HCEC 1CT (cell line): ENCODE results near the gene CDH13.

ENCODE experiments used
- DNase-seq: peaks from one replicate; pipeline ENCODE4 v3.0.0-alpha.2; 2017

CDH13 gene

GRCh38 chr16:82699711-82700495 is 73.1 kb downstream of the CDH13 start:
- DNase-seq, result peak; percentile 86

- DNase-seq, result peak; percentile 59
Observed at GRCh38 chr16:82700541-82701235, 73.9 kb downstream of the CDH13 start.

DNA sequence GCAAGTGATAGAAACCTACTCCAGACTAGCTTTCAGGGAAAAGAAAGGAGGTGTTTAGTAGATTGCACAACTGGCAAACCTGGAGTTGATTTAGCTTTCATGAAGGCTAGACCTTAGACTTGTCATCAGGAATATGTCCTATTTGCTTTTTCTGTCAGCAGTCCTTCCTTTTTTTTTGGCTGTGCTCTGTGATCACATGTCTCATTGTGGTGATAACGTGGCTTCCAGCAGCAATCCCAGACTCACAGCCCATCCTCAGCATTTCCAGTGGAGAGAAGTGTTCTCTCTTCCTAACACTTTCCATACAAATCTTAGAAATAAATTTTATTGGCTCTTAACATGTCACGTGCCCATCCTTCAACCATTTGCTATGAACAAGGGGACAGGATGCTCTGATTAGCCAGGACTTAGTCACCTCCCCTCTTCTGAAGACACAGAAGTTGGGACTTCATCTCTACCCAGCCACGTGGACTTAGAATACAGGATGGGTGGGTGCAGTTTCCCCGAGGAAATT is 74.7 kb downstream of the CDH13 start:
- DNase-seq, result no peak

DNA sequence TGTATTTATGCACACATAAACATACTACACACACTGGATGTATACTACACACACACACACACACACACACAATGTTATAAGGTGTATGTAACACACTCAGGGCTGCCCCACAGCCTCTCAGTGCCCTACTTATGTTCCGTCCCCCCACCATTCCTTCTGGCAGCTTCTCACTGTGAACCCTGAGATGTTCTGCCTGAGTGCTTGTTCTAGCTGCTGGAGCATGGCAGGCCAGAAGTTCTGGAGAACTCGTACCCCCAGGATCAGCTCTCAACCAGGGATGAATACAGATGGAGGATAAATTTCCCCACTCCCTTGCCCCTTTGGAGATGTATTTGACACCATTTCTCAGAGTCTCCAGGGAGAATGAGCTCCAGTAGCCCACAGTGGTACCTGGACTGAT is 76.4 kb downstream of the CDH13 start:
- DNase-seq, result no peak

GRCh38 chr16:82703871-82704768 is 77.4 kb downstream of the CDH13 start:
- no peak for DNase-seq

DNA sequence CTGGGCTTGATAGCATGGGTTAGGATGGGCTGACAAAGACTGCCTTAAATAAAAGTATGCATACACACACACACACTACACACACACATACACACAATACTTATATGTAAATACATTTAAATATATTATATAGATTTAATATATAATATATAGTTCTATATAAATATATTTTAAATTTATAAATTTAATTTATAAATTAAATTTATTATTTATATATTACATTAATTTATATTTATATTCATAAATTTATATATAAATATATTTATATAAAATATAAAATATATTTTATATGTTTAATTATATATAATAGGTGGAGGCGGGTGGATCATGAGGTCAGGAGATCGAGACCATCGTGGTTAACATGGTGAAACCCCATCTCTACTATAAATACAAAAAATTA is 83.2 kb downstream of the CDH13 start:
- no peak for DNase-seq

- DNase-seq, result no peak
Observed at GRCh38 chr16:82713778-82714177, 87.0 kb downstream of the CDH13 start.

DNA sequence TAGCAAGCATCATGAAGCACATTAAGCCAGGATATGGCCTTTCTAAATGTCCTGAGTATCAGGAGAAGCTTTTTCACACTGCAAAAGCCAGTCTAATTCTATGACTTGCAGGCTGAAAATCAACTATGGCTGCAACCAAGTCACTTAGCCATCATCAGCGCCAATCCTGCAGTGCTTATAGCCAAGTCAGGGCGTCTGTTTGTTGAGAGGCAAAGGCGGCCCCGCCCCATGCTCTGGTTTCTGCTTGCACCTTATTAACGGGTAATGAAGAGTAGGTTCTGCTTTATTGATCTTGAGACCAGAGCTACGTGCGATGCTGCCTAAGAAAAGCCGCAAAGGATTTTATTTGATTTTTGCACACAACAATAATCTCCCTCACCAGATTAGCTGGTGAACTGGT is 88.4 kb downstream of the CDH13 start:
- DNase-seq, result no peak

DNA sequence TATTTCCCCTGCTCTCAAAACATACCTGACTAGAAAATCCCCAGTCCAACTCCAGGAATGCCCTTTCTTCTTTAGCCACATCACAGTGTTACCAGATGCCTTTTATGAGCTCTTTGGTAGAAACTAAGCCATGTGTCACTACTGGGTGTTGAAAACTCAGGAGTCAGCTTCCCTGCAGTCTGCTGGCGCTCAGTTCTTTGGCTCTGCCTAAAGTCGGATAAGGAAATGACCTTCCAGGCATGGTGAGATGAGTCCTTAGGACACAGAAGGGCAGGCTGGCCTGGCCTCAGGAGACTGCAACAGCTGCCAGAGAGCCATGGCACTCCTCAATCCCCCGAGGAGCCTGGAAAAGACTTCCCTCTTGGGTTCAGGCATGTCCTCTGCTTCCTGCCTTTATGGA is 89.1 kb downstream of the CDH13 start:
- no peak for DNase-seq

GRCh38 chr16:82716361-82716855 is 89.6 kb downstream of the CDH13 start:
- DNase-seq, result no peak

DNA sequence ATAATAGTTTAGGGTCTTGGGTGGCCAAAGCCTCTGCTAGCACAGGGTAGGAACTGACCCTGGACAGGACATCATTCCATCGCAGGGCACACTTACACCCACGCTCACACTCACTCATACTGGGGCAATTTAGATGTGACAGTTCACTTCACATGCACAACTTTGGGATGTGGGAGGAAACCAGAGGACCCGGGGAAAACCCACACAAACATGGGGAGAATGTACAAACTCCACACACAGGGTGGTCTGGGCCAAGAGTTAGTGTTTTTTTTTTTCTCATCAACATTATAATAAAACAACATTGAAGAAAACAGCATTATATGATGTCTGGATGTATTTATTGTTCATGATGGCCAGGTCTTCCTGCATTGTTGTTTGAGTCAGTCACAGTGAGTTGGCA is 93.6 kb downstream of the CDH13 start:
- no peak for DNase-seq

GRCh38 chr16:82726306-82726705 is 99.5 kb downstream of the CDH13 start:
- no peak for DNase-seq

DNA sequence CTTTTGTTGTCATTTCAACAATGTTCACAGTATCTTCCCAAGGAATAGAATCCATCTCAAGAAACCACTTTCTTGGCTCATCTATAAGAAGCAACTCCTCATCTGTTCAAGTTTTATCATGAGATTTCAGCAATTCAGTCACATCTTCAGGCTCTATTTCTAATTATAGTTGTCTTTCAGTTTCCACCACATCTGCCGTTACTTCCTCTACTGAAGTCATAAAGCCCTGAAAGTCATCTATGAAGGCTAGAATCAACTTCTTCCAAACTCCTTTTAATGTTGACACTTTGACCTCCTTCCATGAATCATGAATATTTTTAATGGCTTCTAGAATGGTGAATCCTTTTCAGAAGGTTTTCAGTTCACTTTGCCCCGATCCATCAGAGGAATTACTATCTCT is 102.1 kb downstream of the CDH13 start:
- no peak for DNase-seq

DNA sequence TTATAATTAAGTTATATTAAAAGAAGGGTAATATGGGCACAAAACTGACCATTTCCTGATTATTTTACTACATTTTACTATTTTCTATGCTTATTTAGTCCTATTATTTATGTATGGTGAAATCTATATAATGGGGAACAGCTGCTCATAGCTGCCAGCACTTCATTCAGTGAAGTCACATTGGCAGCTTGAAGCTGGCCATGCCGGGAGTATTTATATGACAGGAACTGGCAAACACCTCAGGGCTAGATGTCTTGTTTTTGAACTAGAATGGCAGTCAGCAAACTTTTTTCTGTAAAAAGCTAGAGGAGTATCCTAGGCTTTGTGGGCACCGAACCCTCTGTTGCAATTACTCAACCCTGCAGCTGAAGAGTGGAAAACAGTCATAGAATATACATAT is 104.1 kb downstream of the CDH13 start:
- DNase-seq, result no peak

GRCh38 chr16:82732461-82732860 is 105.7 kb downstream of the CDH13 start:
- no peak for DNase-seq

DNA sequence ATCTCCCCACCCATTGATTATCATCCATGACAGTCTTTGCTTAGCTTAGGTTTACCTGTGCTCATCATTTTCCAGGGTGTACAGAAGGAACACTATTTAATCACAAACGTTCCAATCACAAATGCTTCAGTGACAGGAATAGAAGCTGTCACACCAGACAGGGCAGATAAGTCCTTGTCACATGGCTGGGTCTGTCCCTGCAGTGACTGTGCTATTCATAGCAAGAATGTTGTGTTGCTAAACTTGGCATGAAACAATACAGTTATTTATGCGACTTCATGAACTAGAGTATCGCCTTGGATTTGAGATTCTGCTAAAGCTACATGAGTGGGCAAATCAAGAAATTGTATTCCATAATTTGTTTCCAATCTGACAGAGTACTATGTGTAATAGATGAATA is 108.4 kb downstream of the CDH13 start:
- no peak for DNase-seq

DNA sequence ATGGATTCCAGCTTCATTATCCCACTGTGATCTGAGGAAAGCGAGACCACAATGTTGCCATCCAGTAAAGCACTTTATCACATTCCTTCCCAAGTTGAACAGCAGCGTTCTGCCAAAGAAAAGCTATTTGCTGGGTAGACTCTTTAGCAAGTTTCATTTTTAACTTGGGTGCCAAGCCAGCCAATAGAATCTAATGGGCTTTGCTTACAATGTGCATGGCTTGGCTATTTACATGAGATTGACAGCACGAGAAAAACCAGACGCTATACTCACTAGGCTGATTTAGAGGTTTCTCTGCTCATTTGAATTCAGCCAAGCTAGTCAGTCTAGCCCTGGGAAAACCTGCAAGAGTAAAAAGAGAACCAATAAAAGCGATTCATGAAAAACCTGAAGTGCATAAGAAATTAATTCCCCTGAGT is 108.9 kb downstream of the CDH13 start:
- no peak for DNase-seq

DNA sequence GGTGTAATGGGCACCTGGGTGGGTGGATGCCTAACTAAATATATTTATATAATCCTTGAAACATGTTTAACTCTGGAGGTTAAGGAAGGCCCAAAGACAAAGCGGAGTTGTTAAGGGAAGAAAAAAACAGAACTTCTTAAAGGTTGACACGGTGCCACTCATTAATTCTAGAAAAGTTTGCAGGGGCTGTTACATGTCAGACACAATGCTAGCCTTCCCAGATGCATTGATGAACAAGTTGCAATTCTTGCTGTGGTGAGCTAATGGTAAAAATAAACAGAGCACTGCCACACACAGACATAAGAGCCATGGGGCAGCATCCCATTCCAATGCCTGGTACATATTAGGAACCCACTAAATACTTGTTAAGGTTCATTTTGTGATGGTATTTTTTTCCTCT is 109.5 kb downstream of the CDH13 start:
- DNase-seq, result no peak

- DNase-seq, result no peak
Observed at GRCh38 chr16:82738699-82739098, 111.9 kb downstream of the CDH13 start.

- DNase-seq, result peak; percentile 35
Observed at GRCh38 chr16:82741073-82741615, 114.4 kb downstream of the CDH13 start.

GRCh38 chr16:82744958-82745357 is 118.2 kb downstream of the CDH13 start:
- no peak for DNase-seq

DNA sequence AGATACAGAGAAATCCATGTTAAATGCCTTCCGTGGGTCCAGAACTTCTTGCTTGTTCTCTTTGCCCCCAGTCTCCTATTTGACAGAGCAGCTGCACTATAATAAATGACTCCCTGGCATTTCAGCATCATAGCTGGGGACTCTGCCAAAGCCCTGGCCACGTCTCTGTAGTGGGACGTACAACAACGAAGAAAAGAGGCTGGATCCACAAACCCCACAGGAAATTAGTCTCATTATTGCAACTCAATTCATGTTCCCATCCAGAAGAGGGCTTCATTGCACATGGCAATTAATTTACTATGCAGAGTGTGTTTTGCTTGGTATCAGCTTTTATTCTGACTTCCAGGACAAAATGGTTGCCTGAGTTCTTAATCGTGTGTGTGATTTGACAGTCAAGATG is 121.3 kb downstream of the CDH13 start:
- peak; percentile 75 for DNase-seq

DNA sequence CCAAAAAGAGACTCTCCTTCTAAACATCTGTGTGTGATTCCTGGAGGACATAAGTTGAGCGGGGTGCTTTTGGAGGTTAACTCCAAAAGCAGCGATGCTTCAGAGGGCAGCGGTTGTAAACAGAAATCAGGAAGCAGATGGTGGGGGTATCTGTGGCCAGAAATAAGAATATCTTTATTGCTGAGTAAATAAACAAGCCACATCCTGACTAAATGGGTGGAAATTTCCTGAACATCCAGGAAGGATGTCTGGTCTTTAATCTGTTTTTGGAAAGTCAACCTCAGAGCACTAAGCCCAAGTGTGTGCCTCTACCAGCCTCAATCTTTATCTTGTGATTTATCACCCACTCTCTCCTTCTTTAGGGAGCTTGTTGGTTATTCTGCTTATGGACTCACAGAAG is 123.3 kb downstream of the CDH13 start:
- peak; percentile 40 for DNase-seq
